GM19099 (cell line): ENCODE results near the gene RPL7A.

Experiments
- POLR2A ChIP-seq: IDR thresholded peaks from 3 replicates; pipeline ENCODE4 v1.6.1; 2011; ENCODE audit warnings: low read depth; ENCODE audit not compliant: insufficient read length; ENCODE audit errors: extremely low read depth

Gene RPL7A

GRCh38 chr9:133354766-133355165 lies 6.7 kb downstream of the RPL7A start:
- TF ChIP-seq POLR2A, result no peak

- no peak for TF ChIP-seq POLR2A
Measured at GRCh38 chr9:133355881-133356357, 7.9 kb downstream of the RPL7A start.

DNA sequence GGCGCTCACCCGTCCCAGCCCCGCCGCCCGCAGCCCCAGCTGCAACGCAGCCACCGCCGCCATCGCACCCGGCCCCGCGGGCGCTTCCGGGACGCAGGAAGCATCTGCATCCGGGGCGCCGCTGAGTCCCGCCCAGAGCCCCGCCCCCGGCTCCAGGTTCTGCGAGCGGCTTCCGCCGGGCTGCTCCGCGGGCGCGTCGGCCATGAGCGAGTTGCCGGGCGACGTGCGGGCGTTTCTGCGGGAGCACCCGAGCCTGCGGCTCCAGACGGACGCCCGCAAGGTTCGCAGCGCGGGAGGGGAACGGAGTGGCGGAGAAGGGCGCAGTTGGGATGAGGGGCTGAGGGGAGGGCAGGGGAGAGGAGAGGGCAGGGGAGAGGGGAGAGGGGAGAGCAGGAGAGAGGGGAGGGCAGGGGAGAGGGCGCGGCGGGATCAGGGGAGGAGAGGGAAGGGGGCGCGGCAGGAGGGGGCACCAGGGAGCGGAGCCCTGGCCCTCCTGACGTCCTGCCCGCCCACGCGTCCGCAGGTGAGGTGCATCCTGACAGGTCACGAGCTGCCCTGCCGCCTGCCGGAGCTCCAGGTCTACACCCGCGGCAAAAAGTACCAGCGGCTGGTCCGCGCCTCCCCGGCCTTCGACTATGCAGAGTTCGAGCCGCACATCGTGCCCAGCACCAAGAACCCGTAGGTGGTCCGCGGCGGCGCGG lies 8.5 kb downstream of the RPL7A start, which contains the start of the genes SURF1 and SURF2:
Gene SURF1, minus strand, starts transcription at position 97 of the 701 bp plus-strand sequence. Its CDS starts 34 bp downstream, at position 63.
Gene SURF2, plus strand, starts transcription at position 160 of the 701 bp plus-strand sequence. Its CDS starts 43 bp downstream, at position 203.
- peak; percentile 90 for TF ChIP-seq POLR2A

GRCh38 chr9:133357656-133358055 lies 9.6 kb downstream of the RPL7A start:
- TF ChIP-seq POLR2A, result no peak

DNA sequence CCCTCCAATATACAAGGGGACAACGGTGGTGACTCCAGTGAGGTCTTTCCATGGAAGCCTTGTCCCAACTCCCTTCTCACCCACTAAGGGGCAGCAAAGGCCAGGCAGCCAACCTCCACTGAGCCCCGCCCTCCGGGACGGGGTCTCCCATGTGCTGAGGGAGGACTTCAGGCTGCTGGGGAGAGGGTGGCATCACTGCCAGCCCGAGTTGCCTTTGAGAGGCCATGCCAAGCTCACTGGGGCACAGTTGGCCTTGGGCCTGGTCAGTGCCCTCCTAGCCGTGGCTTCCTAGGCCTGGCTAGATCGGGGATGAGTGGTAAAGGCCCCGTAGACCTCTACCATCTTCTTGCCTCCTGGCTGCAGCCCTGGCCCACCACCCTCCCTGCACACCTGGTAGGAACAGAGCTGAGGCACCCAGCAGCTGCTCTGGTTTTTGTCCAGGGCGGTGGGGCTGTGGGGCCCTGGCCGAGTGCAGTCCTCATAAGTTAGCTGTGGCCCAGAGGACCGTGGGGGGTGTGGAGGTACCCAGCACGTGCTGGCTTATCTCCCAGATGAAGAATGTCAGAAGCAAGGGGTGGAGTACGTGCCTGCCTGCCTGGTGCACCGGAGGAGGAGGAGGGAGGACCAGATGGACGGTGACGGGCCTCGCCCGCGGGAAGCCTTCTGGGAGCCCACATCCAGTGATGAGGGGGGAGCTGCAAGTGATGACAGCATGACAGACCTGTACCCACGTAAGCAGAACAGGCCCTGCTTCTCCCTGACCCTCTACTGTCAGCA lies 11.6 kb downstream of the RPL7A start:
- TF ChIP-seq POLR2A, result no peak

DNA sequence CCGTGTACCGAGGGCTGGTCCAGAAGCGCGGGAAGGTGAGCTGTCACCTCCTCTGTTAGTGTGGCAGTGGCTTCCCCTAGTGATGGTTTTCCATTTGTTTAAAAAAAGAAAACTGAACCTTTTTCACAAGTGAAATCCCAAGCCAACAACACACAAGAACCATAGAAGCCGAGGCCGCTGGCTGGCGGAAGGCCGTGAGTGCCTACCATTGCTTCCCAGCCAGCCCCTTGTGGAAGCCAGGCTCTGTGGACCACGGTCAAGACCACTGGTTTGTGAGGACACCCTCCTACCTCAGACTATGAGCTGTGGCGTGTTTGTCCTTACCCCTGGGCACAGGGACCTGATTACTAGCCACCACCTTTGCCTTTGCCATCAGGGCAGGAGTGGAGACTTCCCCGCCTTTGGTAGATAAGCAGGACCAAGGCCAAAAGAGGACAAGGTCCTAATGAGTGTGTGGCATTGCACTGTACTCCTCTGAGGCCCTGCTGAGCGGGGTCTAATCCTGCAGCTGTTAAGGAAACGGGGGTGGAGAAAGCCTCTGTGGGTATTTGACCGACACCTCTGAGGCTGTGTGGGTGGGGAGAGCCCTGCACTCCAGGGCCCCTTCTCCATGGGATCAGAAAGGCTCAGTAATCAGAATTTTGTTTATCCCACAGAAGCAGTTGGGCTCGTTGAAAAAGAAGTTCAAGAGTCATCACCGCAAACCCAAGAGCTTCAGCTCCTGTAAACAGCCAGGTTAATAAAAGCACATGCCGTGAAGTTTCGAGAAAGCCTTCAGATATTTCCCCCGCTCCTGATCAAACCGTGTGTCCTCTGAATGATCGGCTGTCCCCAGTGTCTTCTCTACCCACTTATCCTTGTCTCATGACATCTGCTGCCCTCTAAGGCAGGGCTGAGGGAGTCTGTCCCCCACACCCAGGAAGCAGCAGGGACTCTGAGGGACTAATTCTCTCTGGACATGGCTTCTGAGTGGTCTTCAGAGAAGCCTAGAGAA lies 12.7 kb downstream of the RPL7A start:
- TF ChIP-seq POLR2A, result no peak

DNA sequence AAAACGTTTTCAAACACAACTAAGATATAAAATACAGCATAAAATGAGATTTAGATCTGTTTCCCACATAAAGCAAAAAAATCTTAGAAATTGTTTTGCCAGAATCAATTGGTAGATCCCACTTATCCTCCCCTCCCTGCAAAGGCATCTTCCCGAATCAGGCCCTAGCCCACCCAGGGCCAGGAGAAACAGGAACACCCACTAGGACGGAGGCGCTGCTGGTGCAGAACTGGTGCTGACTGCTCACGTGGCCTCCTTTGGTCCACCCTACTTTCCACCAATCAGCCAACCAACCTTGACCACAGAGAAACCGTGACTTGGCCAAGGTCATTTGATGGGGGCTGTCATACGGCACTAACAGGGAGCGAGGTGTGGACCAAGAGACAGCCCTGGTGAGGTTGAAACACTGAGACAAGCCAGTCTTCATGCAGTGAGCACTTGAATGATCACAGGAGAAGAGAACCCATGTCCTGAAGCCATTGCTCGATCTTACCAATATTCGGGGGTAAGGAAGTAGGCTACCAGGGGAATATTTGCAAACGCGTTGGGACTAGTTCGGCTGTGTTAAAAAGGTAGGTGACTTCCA lies 13.6 kb downstream of the RPL7A start:
- no peak for TF ChIP-seq POLR2A

- TF ChIP-seq POLR2A, result no peak
Measured at GRCh38 chr9:133362359-133363044, 14.5 kb downstream of the RPL7A start.

DNA sequence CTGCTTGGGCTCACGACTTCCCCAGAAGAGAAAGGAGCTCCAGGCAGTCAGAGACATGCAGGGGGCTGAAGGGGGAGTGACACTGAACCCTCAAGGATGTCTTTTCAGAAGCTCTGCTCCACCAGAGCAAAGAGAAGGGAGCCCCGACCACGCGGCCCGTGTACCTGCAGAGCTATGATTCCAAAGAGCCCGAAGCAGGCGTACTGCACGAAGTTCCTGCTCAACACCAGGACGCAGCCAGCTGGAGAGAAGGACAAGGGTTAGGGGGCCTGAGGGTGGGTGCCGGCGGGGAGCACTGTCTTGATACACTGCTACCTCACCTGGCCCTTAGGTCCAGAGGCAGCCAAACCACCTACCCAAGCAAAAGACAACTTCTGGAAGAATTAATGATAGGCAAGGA lies 18.4 kb downstream of the RPL7A start:
- no peak for TF ChIP-seq POLR2A

GRCh38 chr9:133367221-133367620 lies 19.2 kb downstream of the RPL7A start:
- no peak for TF ChIP-seq POLR2A

- no peak for TF ChIP-seq POLR2A
Measured at GRCh38 chr9:133367778-133368177, 19.8 kb downstream of the RPL7A start.

- TF ChIP-seq POLR2A, result no peak
Measured at GRCh38 chr9:133368249-133368881, 20.3 kb downstream of the RPL7A start.

- no peak for TF ChIP-seq POLR2A
Measured at GRCh38 chr9:133369422-133369821, 21.4 kb downstream of the RPL7A start.
